ENCODE data around the gene CFAP299. TPM values are rescaled to one million over a fixed set of nuclear protein-coding genes. Genes with fewer than 3 reads are reported as not detected.

CFAP299 gene
- total and polyA plus RNA-seq, 2 of the 13 experiments (the other 11 are each of a cell fraction or from before 2014, with no cell fraction given) = not detected

GRCh38 chr4:80646061-80646460, 310.5 kb downstream of the CFAP299 start:
- no peaks in the 10 kb centered on the region for H4K20me1 ChIP-seq (ENCODE audit: insufficient read depth, low read length)
- H3K4me1 ChIP-seq (ENCODE audit: insufficient read depth, low read length) = no peaks in the 10 kb centered on the region
- ChIA-PET CTCF (ENCODE audit: low intra/inter-chr PET ratio, low total read pairs) (no interaction called here), POLR2A (no interaction called here)
- H3K79me2 ChIP-seq (ENCODE audit: insufficient read depth, low read length) = no peaks in the 10 kb centered on the region
- intact Hi-C loops (cut with micrococcal nuclease; ENCODE audit: unreplicated experiment) = no loop called here
- TF ChIP-seq MIER3 (CRISPR knock-in tag; IDR thresholded peaks at IDR 0.05; ENCODE audit: borderline replicate concordance) = no peak
- TF ChIP-seq SMAD9 (CRISPR knock-in tag; IDR thresholded peaks at IDR 0.05) = no peak
- TF ChIP-seq ZNF530 (CRISPR knock-in tag; IDR thresholded peaks at IDR 0.05; ENCODE audit: low read depth) = no peak
- TF ChIP-seq ZNF276 (CRISPR knock-in tag; IDR thresholded peaks at IDR 0.05; ENCODE audit: low read depth) = no peak
- no peak for TF ChIP-seq ZNF10 (CRISPR knock-in tag; IDR thresholded peaks at IDR 0.05; ENCODE audit: borderline replicate concordance, low read depth)
- TF ChIP-seq, protein P1, sequence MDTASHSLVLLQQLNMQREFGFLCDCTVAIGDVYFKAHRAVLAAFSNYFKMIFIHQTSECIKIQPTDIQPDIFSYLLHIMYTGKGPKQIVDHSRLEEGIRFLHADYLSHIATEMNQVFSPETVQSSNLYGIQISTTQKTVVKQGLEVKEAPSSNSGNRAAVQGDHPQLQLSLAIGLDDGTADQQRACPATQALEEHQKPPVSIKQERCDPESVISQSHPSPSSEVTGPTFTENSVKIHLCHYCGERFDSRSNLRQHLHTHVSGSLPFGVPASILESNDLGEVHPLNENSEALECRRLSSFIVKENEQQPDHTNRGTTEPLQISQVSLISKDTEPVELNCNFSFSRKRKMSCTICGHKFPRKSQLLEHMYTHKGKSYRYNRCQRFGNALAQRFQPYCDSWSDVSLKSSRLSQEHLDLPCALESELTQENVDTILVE (CRISPR knock-in tag; IDR thresholded peaks at IDR 0.05) = no peak
- TF ChIP-seq, protein P2, sequence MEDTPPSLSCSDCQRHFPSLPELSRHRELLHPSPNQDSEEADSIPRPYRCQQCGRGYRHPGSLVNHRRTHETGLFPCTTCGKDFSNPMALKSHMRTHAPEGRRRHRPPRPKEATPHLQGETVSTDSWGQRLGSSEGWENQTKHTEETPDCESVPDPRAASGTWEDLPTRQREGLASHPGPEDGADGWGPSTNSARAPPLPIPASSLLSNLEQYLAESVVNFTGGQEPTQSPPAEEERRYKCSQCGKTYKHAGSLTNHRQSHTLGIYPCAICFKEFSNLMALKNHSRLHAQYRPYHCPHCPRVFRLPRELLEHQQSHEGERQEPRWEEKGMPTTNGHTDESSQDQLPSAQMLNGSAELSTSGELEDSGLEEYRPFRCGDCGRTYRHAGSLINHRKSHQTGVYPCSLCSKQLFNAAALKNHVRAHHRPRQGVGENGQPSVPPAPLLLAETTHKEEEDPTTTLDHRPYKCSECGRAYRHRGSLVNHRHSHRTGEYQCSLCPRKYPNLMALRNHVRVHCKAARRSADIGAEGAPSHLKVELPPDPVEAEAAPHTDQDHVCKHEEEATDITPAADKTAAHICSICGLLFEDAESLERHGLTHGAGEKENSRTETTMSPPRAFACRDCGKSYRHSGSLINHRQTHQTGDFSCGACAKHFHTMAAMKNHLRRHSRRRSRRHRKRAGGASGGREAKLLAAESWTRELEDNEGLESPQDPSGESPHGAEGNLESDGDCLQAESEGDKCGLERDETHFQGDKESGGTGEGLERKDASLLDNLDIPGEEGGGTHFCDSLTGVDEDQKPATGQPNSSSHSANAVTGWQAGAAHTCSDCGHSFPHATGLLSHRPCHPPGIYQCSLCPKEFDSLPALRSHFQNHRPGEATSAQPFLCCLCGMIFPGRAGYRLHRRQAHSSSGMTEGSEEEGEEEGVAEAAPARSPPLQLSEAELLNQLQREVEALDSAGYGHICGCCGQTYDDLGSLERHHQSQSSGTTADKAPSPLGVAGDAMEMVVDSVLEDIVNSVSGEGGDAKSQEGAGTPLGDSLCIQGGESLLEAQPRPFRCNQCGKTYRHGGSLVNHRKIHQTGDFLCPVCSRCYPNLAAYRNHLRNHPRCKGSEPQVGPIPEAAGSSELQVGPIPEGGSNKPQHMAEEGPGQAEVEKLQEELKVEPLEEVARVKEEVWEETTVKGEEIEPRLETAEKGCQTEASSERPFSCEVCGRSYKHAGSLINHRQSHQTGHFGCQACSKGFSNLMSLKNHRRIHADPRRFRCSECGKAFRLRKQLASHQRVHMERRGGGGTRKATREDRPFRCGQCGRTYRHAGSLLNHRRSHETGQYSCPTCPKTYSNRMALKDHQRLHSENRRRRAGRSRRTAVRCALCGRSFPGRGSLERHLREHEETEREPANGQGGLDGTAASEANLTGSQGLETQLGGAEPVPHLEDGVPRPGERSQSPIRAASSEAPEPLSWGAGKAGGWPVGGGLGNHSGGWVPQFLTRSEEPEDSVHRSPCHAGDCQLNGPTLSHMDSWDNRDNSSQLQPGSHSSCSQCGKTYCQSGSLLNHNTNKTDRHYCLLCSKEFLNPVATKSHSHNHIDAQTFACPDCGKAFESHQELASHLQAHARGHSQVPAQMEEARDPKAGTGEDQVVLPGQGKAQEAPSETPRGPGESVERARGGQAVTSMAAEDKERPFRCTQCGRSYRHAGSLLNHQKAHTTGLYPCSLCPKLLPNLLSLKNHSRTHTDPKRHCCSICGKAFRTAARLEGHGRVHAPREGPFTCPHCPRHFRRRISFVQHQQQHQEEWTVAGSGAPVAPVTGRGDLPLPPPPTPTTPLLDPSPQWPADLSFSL (CRISPR knock-in tag; IDR thresholded peaks at IDR 0.05) = no peak
- TF ChIP-seq THAP11 (CRISPR knock-in tag; IDR thresholded peaks at IDR 0.05) = no peak
- no peak for TF ChIP-seq KAT8 (CRISPR knock-in tag; IDR thresholded peaks at IDR 0.05)
- TF ChIP-seq BCL6 (CRISPR knock-in tag; IDR thresholded peaks at IDR 0.05) = no peak
- TF ChIP-seq ZSCAN22 (CRISPR knock-in tag; IDR thresholded peaks at IDR 0.05) = no peak
- TF ChIP-seq, protein P3, sequence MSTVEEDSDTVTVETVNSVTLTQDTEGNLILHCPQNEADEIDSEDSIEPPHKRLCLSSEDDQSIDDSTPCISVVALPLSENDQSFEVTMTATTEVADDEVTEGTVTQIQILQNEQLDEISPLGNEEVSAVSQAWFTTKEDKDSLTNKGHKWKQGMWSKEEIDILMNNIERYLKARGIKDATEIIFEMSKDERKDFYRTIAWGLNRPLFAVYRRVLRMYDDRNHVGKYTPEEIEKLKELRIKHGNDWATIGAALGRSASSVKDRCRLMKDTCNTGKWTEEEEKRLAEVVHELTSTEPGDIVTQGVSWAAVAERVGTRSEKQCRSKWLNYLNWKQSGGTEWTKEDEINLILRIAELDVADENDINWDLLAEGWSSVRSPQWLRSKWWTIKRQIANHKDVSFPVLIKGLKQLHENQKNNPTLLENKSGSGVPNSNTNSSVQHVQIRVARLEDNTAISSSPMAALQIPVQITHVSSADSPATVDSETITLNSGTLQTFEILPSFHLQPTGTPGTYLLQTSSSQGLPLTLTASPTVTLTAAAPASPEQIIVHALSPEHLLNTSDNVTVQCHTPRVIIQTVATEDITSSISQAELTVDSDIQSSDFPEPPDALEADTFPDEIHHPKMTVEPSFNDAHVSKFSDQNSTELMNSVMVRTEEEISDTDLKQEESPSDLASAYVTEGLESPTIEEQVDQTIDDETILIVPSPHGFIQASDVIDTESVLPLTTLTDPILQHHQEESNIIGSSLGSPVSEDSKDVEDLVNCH (CRISPR knock-in tag; IDR thresholded peaks at IDR 0.05) = no peak
- no peaks in the 10 kb centered on the region for H3K36me3 ChIP-seq (replicated peaks in 1 of 2; ENCODE audit: control insufficient read depth in 1 of 2, insufficient read depth in 2 of 2, low read length in 2 of 2)
- no peak overlapping the region for H3K9ac ChIP-seq (ENCODE audit: insufficient read depth, low read depth, low read length)
- FAIRE-seq (no peak), DNase-seq (ENCODE audit: low spot score) (peak; percentile 3), ATAC-seq (no peak)
- H3K9me3 ChIP-seq (ENCODE audit: low read length) = no peaks in the 10 kb centered on the region
- no peak overlapping the region for H3K4me3 ChIP-seq (replicated peaks in 1 of 3; ENCODE audit: insufficient read depth in 1 of 3, low read depth in 2 of 3, low read length in 3 of 3)
- no peak overlapping the region for H2AFZ ChIP-seq (ENCODE audit: low read length)
- in situ Hi-C loops (cut with HindIII; ENCODE audit: extremely low pct_ligation_motif_present, low pct_unique_long_range_greater_than_20kb) = no loop called here
- no TSS peak for BruUV-seq (replicated peaks)
- 0% methylated on average over 2 of the region's 2 CpGs for WGBS (ENCODE audit: low lambda C conversion rate)
- H3K4me2 ChIP-seq (ENCODE audit: low read depth, low read length) = no peak overlapping the region
- no peaks in the 10 kb centered on the region for H3K27me3 ChIP-seq (ENCODE audit: control insufficient read depth in 1 of 2, insufficient read depth in 2 of 2, low read length in 2 of 2)
- H3K27ac ChIP-seq (ENCODE audit: extremely low read length, insufficient read depth, low read length) = no peak overlapping the region

Data from HepG2 (cell line).